HG03175 (cell line): Measurements from ENCODE around the gene KLHDC3.
A peak's percentile ranks its signal among the peaks of the same experiment; 100 is the strongest.
"Not testable (repeated sequence)": the region's sequence is repeated elsewhere in the genome, so short reads cannot be mapped to it uniquely, and the experiment has no call there.

Source experiments
- ATAC-seq: cut with Tn5 transposase; IDR thresholded peaks from one replicate; pipeline ENCODE4 v1.9.1; 2021; ENCODE audit warnings: mild to moderate bottlenecking, moderate library complexity; ENCODE audit not compliant: unreplicated experiment

The KLHDC3 gene

GRCh38 chr6:43021270-43022047, 7.4 kb downstream of the KLHDC3 start, which contains the start of gene RRP36:
TSS of gene RRP36 (plus strand) at chr6:43021623. CDS start at chr6:43021655, 32 bp downstream.
- peak; percentile 69 for ATAC-seq

DNA sequence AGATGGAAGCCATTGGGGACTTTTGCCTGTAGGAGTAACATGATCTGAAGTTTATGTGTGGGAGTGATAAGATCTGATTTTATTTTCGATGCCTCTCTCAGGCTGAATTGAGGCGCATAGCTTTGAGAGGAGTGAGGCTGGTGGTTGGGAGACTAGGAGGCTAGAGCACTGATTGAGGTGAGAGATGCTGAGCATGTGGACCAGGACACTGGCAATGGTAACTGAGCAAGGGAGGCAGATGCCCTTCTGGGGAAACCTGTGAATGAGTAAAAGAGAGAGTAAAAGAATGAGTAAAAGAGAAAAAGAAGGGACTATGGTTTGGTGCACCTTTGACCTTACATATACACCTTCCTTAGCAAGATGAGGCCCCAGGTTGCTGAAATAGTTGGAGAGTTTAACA, 10.4 kb downstream of the KLHDC3 start:
- ATAC-seq = no peak

DNA sequence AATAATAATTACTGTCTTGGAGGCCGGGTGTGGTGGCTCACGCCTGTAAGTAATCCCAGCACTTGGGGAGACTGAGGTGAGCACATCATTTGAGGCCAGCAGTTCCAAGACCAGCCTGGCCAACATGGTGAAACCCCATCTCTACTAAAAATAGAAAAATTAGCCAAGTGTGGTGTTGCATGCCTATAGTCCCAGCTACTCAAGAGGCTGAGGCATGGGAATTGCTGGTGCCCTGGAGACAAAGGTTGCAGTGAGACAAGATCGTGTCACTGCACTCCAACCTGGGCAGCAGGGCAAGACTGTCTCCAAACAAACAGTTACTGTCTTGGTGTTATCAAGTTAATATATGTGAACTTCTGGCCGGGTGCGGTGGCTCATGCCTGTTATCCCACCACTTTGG, 12.3 kb downstream of the KLHDC3 start:
- no peak for ATAC-seq

DNA sequence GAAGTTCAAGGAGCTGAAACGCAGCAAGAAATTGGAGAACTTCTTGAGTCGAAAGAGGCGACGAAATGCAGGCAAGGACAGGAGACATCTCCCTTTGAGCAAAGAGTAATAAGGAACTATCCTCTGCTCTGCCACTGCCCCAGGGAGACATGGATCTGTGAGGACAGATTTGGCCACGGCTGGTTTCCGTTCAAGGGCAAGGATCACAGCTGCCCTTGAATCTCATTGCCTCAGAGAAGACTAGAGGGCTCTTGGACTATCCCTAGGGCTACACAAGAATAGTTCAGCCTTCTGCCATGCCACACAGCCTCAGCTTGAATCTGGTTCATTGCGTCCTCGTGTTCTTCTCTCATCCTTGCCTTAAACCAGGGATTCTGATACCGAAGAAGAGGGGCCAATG, 15.1 kb downstream of the KLHDC3 start:
- ATAC-seq = no peak

DNA sequence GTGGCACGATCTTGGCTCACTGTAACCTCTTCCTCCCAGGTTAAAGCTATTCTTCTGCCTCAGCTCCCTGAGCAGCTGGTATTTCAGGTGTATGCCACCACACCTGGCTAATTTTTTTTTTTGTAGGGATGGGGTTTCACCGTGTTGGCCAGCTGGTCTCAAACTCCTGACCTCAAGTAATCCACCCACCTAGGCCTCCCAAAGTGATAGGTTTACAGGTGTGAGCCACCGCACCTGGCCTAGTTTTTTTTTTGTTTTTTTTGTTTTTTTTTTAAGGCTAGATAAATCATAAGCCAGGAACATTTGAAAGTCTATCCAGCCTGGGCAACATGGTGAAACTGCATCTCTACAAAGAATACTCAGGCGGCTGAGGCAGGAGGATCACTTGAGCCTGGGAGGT, 18.3 kb downstream of the KLHDC3 start:
- no peak for ATAC-seq

DNA sequence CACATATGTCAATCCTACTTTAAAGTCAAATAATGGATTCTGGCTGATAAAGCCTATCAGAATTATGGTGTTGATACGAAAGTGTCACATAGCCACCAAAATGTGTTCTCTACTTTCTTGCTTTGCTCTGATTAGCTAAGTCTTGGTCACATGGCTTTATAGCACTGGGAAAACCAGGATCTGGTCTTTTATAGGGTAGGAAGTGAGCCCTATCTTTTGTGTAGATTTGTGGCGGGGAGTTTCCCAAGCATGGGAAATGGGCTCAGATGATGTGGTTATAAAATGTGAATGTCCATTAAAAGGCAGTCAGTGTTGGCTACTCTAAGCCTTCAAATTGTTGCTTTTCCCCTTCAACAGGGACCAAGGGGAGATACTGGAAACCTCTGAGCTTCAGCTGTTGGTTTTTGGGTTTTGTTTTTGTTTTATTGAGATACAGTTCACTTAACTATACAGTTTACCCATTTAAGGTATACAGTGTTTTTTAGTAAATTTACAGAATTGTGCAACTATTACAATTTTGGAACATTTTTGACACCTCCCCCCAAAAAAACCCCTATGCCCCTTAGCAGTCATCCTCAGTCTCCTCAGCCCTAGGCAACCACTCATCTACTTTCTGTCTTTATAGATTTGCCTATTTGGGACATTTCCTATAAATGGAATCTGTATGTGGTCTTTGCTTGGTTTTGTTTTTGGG, 19.6 kb downstream of the KLHDC3 start:
- no peak for ATAC-seq

DNA sequence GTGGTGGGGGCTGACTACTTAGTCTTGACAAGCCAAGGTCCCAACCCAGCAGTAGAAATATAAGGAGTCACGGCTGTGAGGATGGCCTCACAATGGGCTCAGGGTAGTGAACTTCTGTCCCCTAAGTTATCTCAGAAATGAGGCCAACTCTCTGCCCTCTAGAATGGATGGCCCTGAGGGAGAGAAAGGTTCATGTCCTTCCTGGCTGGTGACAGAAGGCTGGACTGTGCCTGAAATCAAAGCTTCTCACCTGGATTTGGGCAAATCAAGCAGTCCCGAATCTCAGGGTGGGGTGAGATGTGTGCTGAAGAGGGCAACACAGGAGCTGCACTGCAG, 20.1 kb downstream of the KLHDC3 start:
- no peak for ATAC-seq

DNA sequence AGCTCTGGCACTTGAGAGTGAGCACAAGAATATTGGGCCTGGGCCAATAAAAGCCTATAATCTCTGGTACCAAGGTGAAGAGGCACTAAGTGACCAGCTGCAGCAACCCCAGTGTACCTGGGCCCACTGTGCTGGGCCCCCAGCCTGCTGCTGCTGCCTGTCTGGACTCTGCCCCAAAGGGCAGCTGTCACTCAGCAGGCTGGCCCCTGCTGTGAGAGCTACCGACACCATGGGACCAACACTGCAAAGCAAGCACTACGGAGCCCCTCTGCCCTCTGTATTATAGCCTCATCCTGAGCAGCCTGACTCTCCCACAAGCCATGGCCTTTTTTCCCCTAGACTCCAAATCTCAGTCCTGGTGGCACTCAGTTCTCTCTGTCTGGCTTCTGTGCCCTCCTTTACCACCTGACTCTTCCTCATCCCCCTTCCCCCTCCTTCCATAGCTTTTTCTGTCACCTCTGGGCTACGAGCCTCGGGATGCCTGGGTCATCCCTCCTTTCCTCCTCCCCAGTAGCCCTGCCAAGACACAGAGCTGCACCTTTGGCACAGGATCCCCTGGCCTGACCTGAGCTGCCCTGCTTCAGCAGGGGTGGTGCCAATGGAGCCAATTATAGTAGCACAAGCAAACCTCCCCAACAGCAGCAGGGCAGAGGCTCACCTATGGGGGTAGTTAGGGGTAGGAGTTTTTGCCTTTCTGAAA, 21.6 kb downstream of the KLHDC3 start:
- no peak for ATAC-seq

DNA sequence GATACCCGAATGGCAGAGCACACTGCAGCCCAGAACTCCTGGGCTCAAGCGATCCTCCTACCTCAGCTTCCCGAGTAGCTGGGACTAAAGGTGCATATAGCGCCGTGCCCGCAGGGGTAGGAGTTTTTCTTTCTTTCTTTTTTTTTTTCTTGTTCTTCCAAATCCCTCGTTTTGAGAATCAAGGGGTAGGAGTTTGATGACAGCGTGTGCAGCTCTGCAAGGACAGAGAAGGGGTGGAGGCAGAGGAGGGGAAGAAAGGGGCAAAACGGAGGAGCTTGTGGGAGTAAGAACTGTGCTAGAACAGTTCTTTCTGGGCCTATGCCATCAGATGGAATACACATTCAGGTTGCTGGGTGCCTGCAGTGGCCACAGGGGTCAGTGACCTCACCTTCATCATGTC, 22.7 kb downstream of the KLHDC3 start:
- no peak for ATAC-seq

DNA sequence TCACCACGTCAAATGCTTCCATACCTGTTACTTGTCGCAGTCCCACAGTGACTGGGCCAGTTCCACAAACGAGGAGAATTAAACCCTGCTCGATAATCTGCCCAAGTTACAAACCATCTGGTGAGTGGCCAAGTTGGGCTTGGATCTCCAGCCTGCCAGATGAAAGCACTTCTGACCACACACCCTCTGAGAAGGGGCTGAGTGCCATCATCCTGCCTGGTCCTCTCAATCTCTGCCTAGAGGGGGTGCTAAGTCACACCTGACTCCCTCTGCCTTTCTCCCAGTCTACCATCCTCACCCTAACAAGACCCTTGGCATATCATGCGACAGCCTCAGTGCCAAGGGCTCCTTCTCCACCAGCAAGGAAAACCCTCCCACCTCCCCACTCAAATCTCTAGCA, 23.1 kb downstream of the KLHDC3 start:
- ATAC-seq = no peak

- no peak for ATAC-seq
These were observed 23.7 kb downstream of the KLHDC3 start for GRCh38 chr6:43037706-43038105.

DNA sequence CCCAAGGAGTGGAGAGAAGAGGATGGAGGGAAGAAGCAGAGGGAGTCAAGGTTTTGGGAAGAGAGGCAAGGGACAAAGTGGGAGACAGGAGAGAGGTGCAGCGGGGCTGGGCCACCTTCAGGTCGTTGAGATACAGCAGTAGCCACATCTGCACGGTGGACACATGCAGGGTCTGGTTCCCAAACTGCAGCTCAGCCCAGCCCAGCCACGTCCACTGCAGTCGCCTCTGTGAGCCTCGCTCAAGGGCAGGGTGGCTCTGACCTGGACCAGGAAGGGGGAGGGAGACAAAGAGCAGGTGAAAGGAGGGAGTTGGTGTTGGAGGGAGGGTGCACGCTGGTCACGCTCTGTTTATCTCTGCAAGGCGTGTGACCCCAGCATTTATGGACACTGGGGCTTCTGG, 24.7 kb downstream of the KLHDC3 start:
- ATAC-seq = no peak

DNA sequence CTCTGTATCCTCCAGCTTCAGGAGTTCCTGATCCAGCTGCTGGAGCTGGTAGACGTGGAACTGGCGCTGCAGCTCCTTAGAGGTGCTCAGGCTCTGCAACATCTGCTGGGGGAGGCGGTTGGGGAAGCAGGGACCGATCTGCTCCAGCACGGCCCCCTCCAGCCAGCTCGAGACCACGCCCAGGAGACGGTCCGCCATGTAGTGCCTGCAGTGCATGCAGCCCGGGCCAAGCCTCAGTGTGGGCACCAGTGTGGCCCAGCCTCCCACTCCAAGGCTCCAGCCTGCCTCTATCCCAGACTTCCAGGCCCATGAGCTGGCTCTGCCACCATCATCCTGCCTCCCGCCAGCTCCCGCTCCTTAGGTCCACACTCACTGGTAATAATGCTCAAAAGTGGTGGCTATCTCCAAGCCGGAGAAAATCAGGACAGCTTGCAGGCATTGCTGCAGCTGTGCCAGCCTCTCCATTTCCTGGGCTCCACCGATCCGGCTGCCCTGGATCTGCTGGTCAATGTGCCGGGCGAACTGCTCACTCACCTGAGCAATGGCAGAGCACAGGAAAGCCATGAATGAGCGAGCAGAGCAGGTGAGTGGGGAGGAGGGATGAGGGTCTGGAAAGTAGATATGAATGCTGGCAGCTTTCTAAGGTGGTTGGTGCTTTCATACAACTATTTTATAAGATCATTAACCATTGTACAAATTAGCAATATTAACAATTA, 26.7 kb downstream of the KLHDC3 start:
- ATAC-seq = no peak

DNA sequence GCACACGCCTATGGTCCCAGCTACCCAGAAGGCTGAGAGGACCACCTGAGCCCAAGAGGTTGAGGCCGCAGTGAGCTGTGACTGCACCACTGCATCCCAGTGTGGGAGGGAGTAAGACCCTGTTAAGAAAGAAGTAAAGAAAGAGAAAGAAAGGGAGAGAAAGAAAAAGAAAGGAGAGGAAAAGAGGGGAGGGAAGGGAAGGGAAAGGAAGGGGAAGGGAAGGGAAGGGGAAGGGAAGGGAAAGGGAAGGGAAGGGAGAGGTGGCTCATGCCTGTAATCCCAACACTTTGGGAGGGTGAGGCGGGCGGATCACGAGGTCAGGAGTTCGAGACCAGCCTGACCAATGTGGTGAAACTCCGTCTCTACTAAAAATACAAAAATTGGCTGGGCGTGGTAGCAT, 27.4 kb downstream of the KLHDC3 start:
- not testable (repeated sequence) for ATAC-seq

- ATAC-seq = no peak
These were observed 29.3 kb downstream of the KLHDC3 start for GRCh38 chr6:43043310-43043709.

DNA sequence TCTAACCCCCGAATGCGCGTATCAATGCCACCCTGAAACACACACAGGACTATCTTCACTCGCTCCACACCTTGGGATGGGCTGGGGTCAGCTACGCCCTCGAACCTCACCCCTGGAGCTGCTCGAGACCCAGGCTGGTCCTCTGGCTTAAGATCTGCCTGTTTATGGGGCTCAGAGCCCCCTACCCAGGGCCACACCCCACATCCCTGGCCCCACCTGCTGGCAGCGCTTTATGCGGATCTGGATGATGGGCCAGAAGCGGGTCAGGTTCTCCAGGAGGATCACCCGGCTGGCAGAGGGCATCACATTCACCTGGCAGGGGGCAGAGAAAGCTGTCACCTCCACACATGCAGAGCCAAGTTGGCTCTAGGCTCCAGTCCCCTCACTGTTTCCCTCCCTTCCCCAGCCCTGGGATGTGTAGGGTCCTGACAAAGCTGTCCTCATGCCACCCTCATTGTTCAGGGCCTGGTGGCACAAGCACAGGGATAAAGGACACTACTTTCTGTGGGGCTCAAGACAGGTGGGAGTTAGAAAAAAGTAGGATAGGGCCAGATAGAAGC, 31.4 kb downstream of the KLHDC3 start:
- ATAC-seq = no peak

GRCh38 chr6:43047998-43048397, 33.9 kb downstream of the KLHDC3 start:
- ATAC-seq = no peak

GRCh38 chr6:43050981-43051380, 36.9 kb downstream of the KLHDC3 start:
- no peak for ATAC-seq

DNA sequence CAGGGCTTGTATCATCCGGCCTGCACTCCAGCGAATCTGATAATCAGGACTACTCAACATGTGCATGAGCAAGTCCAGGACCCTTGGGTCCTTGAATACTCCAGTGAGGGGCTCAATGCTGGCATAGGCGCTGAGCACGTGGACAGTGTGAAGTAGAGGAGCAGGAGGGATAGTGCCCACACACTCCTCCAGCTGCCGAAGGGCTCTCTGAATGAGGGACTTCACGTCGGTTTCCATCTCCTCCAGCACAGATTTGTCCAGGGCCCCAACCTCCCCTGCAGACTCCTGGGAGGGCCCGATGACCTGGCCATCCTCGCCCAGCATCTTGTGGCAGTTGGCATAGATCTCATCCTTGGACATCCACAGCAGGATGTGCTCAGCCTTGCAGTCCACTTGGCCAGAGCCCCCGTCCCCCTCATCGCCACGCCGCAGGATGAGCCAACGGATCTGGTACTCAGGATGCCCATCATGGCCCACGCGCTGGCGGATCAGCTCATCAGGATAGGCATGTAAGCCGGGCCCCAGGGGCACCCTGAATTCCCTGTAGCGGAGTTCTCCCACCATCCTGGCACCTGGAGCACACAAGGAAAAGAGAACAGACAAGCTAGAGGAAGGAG, 38.3 kb downstream of the KLHDC3 start:
- ATAC-seq = no peak

DNA sequence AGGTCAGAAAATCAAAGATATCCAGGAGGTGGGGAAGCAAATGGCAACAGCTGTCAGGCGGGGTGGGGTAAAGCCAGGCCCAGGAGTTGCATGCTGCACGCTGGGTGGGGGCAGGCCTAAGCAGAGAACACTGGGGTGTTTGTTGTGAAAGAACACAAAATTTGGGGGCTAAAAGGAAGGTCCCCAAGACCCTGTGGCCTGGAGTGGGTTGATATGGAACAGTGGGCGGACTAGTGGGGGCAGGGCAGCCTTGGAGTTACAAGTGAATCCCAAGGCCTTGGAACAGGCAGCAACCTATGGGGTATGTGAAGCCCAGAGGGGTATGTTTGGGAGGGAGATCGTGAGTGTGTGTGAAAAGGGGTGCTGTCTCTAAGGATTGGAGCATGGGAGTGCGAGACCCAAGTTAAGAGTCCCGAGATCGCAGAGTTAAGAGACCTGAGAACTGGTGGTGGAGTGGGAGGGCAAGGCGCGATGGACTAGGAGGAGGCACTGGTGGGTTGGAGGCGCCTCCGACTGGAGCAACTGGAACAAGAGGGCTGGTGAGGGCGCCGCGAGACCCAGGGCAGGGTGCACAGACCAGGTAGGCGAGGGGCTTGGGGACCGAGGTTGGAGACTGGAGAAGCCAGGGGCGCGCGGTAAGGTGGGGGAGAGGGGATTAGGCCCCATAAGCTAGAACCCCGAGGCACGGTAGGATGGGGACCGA, 38.9 kb downstream of the KLHDC3 start:
- ATAC-seq = no peak
